WTC11 (cell line): ENCODE results near the gene GPC6.

Experiments
- HMGXB4 ChIP-seq: sonication (generic); formaldehyde crosslinking; IDR thresholded peaks from 2 replicates; pipeline ENCODE4 v1.8.1; 2023; ENCODE audit warnings: mild to moderate bottlenecking, moderate library complexity, missing genetic modification reagents
- JUN ChIP-seq: sonication (generic); formaldehyde crosslinking; IDR thresholded peaks from 2 replicates; pipeline ENCODE4 v1.8.0; 2023; ENCODE audit warnings: mild to moderate bottlenecking, missing genetic modification reagents
- SMAD4 ChIP-seq: sonication (generic); formaldehyde crosslinking; IDR thresholded peaks from 2 replicates; pipeline ENCODE4 v1.8.0; 2022; ENCODE audit warnings: mild to moderate bottlenecking, missing genetic modification reagents

GRCh38 chr13:93496985-93497673 is 270.5 kb downstream of the GPC6 start:
- no peak for TF ChIP-seq JUN (CRISPR knock-in tag)
- no peak for TF ChIP-seq HMGXB4 (CRISPR knock-in tag)
- TF ChIP-seq SMAD4, result no peak
